HepG2 (cell line): ENCODE measurements around the gene NDUFB8. TPM values are rescaled to one million over a fixed set of nuclear protein-coding genes. Genes with fewer than 3 reads are reported as not detected.

Experiments used
- ATAC-seq: fragments of 200-7000 bp; cut with Tn5 transposase; 3 replicates; pipeline ENCODE4 v1.9.1; 2020; ENCODE audit warnings: mild to moderate bottlenecking, moderate library complexity
- BruUV-seq: library from RNA; stranded (reverse); fragments of 400-500 nt; replicated peaks from 2 replicates; lab custom pipeline; 2021; lab: Mats Ljungman, UMichigan
- CTCF ChIA-PET: fragments of 300-600 bp; formaldehyde crosslinking; extraction: SDS; loops from one replicate; lab custom pipeline; 2021; ENCODE audit warnings: low total read pairs, inconsistent platforms, low intra/inter-chr PET ratio; lab: Yijun Ruan, JAX
- POLR2A ChIA-PET: fragments of 350-600 bp; sonication (Branson Sonifier 250); formaldehyde crosslinking; loops from one replicate; lab custom pipeline; 2020; ENCODE audit warnings: antibody characterized with exemption, inconsistent platforms; lab: Yijun Ruan, JAX
- DNase-seq: peaks from one replicate; pipeline ENCODE4 v3.0.0-alpha.2; 2015; ENCODE audit warnings: low spot score
- FAIRE-seq: peaks from 3 replicates; lab custom pipeline; 2011; peaks lifted over from hg19 to GRCh38; lab: Jason Lieb, UNC
- H2AFZ ChIP-seq: one replicate; pipeline ENCODE4 v1.6.1; 2011; ENCODE audit warnings: low read length, inconsistent platforms
- H3K27ac ChIP-seq: fragments of 300-600 bp; 3 replicates; pipeline ENCODE4 v1.8.0; 2011; ENCODE audit warnings: mixed run types, mild to moderate bottlenecking, mixed read lengths, low read length, inconsistent platforms; ENCODE audit not compliant: insufficient read depth; ENCODE audit errors: extremely low read length
- H3K27me3 ChIP-seq, 2 experiments: fragments of 200-600 bp in 1 of 2; 2 replicates in 1 of 2; 3 replicates in 1 of 2; pipeline versions ENCODE4 v1.6.0 to v1.8.0; 2011; ENCODE audit warnings: low read length in 2 of 2, mild to moderate bottlenecking in 2 of 2, moderate library complexity in 2 of 2, inconsistent platforms in 1 of 2; ENCODE audit not compliant: insufficient read depth in 2 of 2, control insufficient read depth in 1 of 2
- H3K36me3 ChIP-seq, 2 experiments: fragments of 200-600 bp in 1 of 2; replicated peaks in 1 of 2; 2 replicates in 1 of 2; 3 replicates in 1 of 2; pipeline versions ENCODE4 v1.5.1 to v1.8.0; 2011; ENCODE audit warnings: low read length in 2 of 2, inconsistent platforms in 1 of 2; ENCODE audit not compliant: insufficient read depth in 2 of 2, control insufficient read depth in 1 of 2
- H3K4me1 ChIP-seq: 2 replicates; pipeline ENCODE4 v1.5.1; 2012; ENCODE audit warnings: low read length, inconsistent platforms; ENCODE audit not compliant: insufficient read depth
- H3K4me2 ChIP-seq: 2 replicates; pipeline ENCODE4 v1.6.0; 2011; ENCODE audit warnings: low read depth, low read length, inconsistent platforms
- H3K4me3 ChIP-seq, 3 experiments: fragments of 200-600 bp in 1 of 3; sonication (generic), shearing (Covaris generic) in 1 of 3; replicated peaks in 1 of 3; 2 replicates each; pipeline ENCODE4 v1.5.1; 2011 to 2016; ENCODE audit warnings: low read length in 3 of 3, inconsistent platforms in 2 of 3, low read depth in 2 of 3, mild to moderate bottlenecking in 2 of 3, control low read depth in 1 of 3, mixed read lengths in 1 of 3; ENCODE audit not compliant: insufficient read depth in 1 of 3
- H3K79me2 ChIP-seq: one replicate; pipeline ENCODE4 v1.6.1; 2011; ENCODE audit warnings: low read length, inconsistent platforms; ENCODE audit not compliant: insufficient read depth
- H3K9ac ChIP-seq: 2 replicates; pipeline ENCODE4 v1.6.0; 2011; ENCODE audit warnings: mild to moderate bottlenecking, low read depth, low read length, inconsistent platforms; ENCODE audit not compliant: insufficient read depth
- H3K9me3 ChIP-seq: 2 replicates; pipeline ENCODE4 v1.5.1; 2012; ENCODE audit warnings: mild to moderate bottlenecking, low read length
- H4K20me1 ChIP-seq: 2 replicates; pipeline ENCODE4 v1.6.0; 2011; ENCODE audit warnings: inconsistent platforms, mild to moderate bottlenecking, low read length, moderate library complexity; ENCODE audit not compliant: insufficient read depth
- CBX5 ChIP-seq: sonication (generic); formaldehyde crosslinking; IDR thresholded peaks from 2 replicates; pipeline ENCODE4 v1.4.0; 2020; ENCODE audit warnings: missing genetic modification reagents, borderline replicate concordance
- DDIT3 ChIP-seq: sonication (generic); formaldehyde crosslinking; IDR thresholded peaks from 2 replicates; pipeline ENCODE4 v1.4.0; 2020; ENCODE audit warnings: mild to moderate bottlenecking, missing genetic modification reagents
- HBP1 ChIP-seq: IDR thresholded peaks from 2 replicates; pipeline ENCODE4 v1.6.1; 2016; ENCODE audit warnings: low read depth, control low read depth
- NCOR1 ChIP-seq: fragments of 200-600 bp; sonication (generic); IDR thresholded peaks from 2 replicates; pipeline ENCODE4 v1.7.0; 2017; ENCODE audit warnings: antibody characterized with exemption, low read length, borderline replicate concordance
- NFKB2 ChIP-seq: sonication (generic); formaldehyde crosslinking; IDR thresholded peaks from 2 replicates; pipeline ENCODE4 v1.4.0; 2020; ENCODE audit warnings: missing genetic modification reagents, borderline replicate concordance
- RERE ChIP-seq: IDR thresholded peaks from 2 replicates; pipeline ENCODE4 v1.6.1; 2016; ENCODE audit warnings: low read depth, missing genetic modification reagents, missing compliant biosample characterization
- TFE3 ChIP-seq: IDR thresholded peaks from 2 replicates; pipeline ENCODE4 v1.6.1; 2016
- TRIM22 ChIP-seq: fragments of 450-650 bp; IDR thresholded peaks from 2 replicates; pipeline ENCODE4 v1.6.1; 2017
- ZFP37 ChIP-seq: sonication (generic); formaldehyde crosslinking; IDR thresholded peaks from 2 replicates; pipeline ENCODE4 v1.4.0; 2020; ENCODE audit warnings: missing genetic modification reagents, borderline replicate concordance
- ZNF513 ChIP-seq: sonication (generic); formaldehyde crosslinking; conservative IDR thresholded peaks from 2 replicates; pipeline ENCODE4 v1.5.0; 2020; ENCODE audit warnings: missing genetic modification reagents
- ZSCAN30 ChIP-seq: sonication (generic); formaldehyde crosslinking; IDR thresholded peaks from 2 replicates; pipeline ENCODE4 v1.5.0; 2020; ENCODE audit warnings: mild to moderate bottlenecking, missing genetic modification reagents
- WGBS: methylation state at CpG from one replicate; pipeline ENCODE4 v1.1.6; 2017; ENCODE audit warnings: low lambda C conversion rate; 5-methylcytosine and 5-hydroxymethylcytosine counted together
- in situ Hi-C: cut with HindIII; loops from 2 replicates; pipeline ENCODE4 v1.10.0; 2017; ENCODE audit warnings: low pct_unique_long_range_greater_than_20kb; ENCODE audit not compliant: extremely low pct_ligation_motif_present
- intact Hi-C: fragments of 100-400 bp; cut with micrococcal nuclease; formaldehyde crosslinking; loops from one replicate; pipeline ENCODE4 v1.10.0; 2022; ENCODE audit not compliant: unreplicated experiment
- polyA plus RNA-seq, 8 experiments: library from polyadenylated mRNA; depleted of rRNA in 3 of 8; stranded (reverse) in 7 of 8; unstranded in 1 of 8; fragments of >200 nt; fragmentation: Illumina TruSeq in 4 of 8; extraction: Trizol in 4 of 8; gene quantifications; 2 replicates each; pipeline versions ENCODE4 v1.2.1 to v1.2.3, GENCODE V29; 2011 to 2016; ENCODE audit warnings: low read depth in 4 of 8, missing spikeins in 1 of 8, mixed read lengths in 1 of 8; ENCODE audit not compliant: insufficient read depth in 1 of 8
- total RNA-seq, 5 experiments: library from RNA; depleted of rRNA; stranded (reverse); fragments of >200 nt; fragmentation: Illumina TruSeq; extraction: Trizol; gene quantifications; 2 replicates each; pipeline ENCODE4 v1.2.3, GENCODE V29; 2016; ENCODE audit warnings: low read depth in 1 of 5

NDUFB8 gene
- total and polyA plus RNA-seq, 2 of the 13 experiments (the other 11 are each of a cell fraction or from before 2014, with no cell fraction given), result 210 to 216 TPM

GRCh38 chr10:100544950-100545349 lies 15.3 kb upstream of the NDUFB8 start:
- in situ Hi-C loops, result no loop called here
- WGBS, result 92% methylated on average over 5 of the region's 5 CpGs
- Histone ChIP-seq H3K27me3 (no peaks in the 10 kb centered on the region), H2AFZ (no peak overlapping the region), H3K27ac (no peak overlapping the region), H3K4me2 (no peak overlapping the region), H3K4me3 (no peak overlapping the region), H4K20me1 (no peaks in the 10 kb centered on the region), H3K9me3 (no peaks in the 10 kb centered on the region), H3K36me3 (peaks cover 29 to 85% of the 10 kb centered on the region in 2 experiments), H3K4me1 (no peaks in the 10 kb centered on the region), H3K79me2 (no peaks in the 10 kb centered on the region), H3K9ac (no peak overlapping the region)
- ChIA-PET CTCF (no interaction called here), POLR2A (interaction anchor here (1.7 kb wide), 1 partner anchor 9 kb away, joined by 7 read pairs; the partner anchor contains the start of gene HIF1AN)
- no peak for DNase-seq
- no TSS peak for BruUV-seq
- FAIRE-seq, result no peak
- ATAC-seq, result no peak
- intact Hi-C loops, result no loop called here
- TF ChIP-seq ZFP37 (CRISPR knock-in tag) (no peak), RERE (CRISPR knock-in tag) (no peak), NCOR1 (no peak), HBP1 (CRISPR knock-in tag) (no peak), DDIT3 (CRISPR knock-in tag) (no peak), ZNF513 (no peak), TRIM22 (no peak), CBX5 (no peak), TFE3 (no peak), ZSCAN30 (no peak), NFKB2 (CRISPR knock-in tag) (no peak)
